ENCODE results near the gene PIK3C2G. TPM values are rescaled to one million over a fixed set of nuclear protein-coding genes. Genes with fewer than 3 reads are reported as not detected.

The PIK3C2G gene
- total RNA-seq, 1 donor from 2014 or later, result not detected

GRCh38 chr12:18629445-18629844, 368.1 kb downstream of the PIK3C2G start:
- Mint-ChIP-seq H3K9me3 (ENCODE audit: low read depth) (peaks cover 20% of the 10 kb centered on the region), H3K36me3 (ENCODE audit: low read depth) (peaks cover 2% of the 10 kb centered on the region), H3K27ac (ENCODE audit: unreplicated experiment) (no peak overlapping the region), H3K4me1 (ENCODE audit: low read depth) (no peaks in the 10 kb centered on the region), H3K27me3 (ENCODE audit: low read depth) (no peaks in the 10 kb centered on the region), H3K4me3 (ENCODE audit: unreplicated experiment) (no peak overlapping the region)
- TF ChIP-seq CTCF (IDR thresholded peaks at IDR 0.05), result no peak
- DNase-seq (ENCODE audit: low spot score), result no peak

GRCh38 chr12:18629916-18630315, 368.6 kb downstream of the PIK3C2G start:
- peaks cover 2% of the 10 kb centered on the region for H3K36me3 Mint-ChIP-seq (ENCODE audit: low read depth)
- peaks cover 23% of the 10 kb centered on the region for H3K9me3 Mint-ChIP-seq (ENCODE audit: low read depth)
- H3K4me1 Mint-ChIP-seq (ENCODE audit: low read depth), result no peaks in the 10 kb centered on the region
- DNase-seq (ENCODE audit: low spot score), result no peak
- no peak overlapping the region for H3K27ac Mint-ChIP-seq (ENCODE audit: unreplicated experiment)
- peak overlapping the region; percentile 26 for H3K4me3 Mint-ChIP-seq (ENCODE audit: unreplicated experiment)
- TF ChIP-seq CTCF (IDR thresholded peaks at IDR 0.05), result no peak
- no peaks in the 10 kb centered on the region for H3K27me3 Mint-ChIP-seq (ENCODE audit: low read depth)

GRCh38 chr12:18631339-18631738, 370.0 kb downstream of the PIK3C2G start:
- DNase-seq (ENCODE audit: low spot score), result no peak
- Mint-ChIP-seq H3K9me3 (ENCODE audit: low read depth) (peaks cover 13% of the 10 kb centered on the region), H3K4me3 (ENCODE audit: unreplicated experiment) (no peak overlapping the region), H3K27me3 (ENCODE audit: low read depth) (no peaks in the 10 kb centered on the region), H3K4me1 (ENCODE audit: low read depth) (no peaks in the 10 kb centered on the region), H3K27ac (ENCODE audit: unreplicated experiment) (no peak overlapping the region), H3K36me3 (ENCODE audit: low read depth) (peaks cover 2% of the 10 kb centered on the region)
- no peak for TF ChIP-seq CTCF (IDR thresholded peaks at IDR 0.05)

- Mint-ChIP-seq H3K4me3 (ENCODE audit: unreplicated experiment) (no peak overlapping the region), H3K27ac (ENCODE audit: unreplicated experiment) (no peak overlapping the region), H3K27me3 (ENCODE audit: low read depth) (no peaks in the 10 kb centered on the region), H3K9me3 (ENCODE audit: low read depth) (peaks cover 2% of the 10 kb centered on the region), H3K4me1 (ENCODE audit: low read depth) (no peaks in the 10 kb centered on the region), H3K36me3 (ENCODE audit: low read depth) (no peaks in the 10 kb centered on the region)
- no peak for DNase-seq (ENCODE audit: low spot score)
- TF ChIP-seq CTCF (IDR thresholded peaks at IDR 0.05), result no peak
Observed at GRCh38 chr12:18632848-18633247, 371.5 kb downstream of the PIK3C2G start.

DNA sequence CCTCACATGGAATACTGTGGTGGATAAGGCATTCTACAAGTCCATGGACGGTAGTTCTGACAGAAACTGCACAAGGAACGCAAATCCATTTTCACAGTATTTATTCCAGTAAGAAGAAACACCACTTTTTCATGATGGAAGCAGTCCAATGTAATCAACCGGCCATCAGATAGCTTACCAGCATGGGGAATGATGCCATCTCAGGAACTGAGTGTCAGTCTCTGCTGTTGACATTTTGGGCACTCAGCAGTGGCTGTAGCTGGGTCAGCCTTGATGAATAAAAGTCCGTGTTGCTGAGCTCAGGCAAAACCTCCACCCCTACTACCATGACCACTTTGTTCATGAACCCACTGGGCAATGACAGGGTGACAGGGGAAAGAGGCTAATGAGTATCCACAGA, 373.1 kb downstream of the PIK3C2G start:
- Mint-ChIP-seq H3K4me1 (ENCODE audit: low read depth) (no peaks in the 10 kb centered on the region), H3K36me3 (ENCODE audit: low read depth) (no peaks in the 10 kb centered on the region), H3K27me3 (ENCODE audit: low read depth) (no peaks in the 10 kb centered on the region), H3K4me3 (ENCODE audit: unreplicated experiment) (no peak overlapping the region), H3K27ac (ENCODE audit: unreplicated experiment) (no peak overlapping the region), H3K9me3 (ENCODE audit: low read depth) (peaks cover 2% of the 10 kb centered on the region)
- no peak for DNase-seq (ENCODE audit: low spot score)
- no peak for TF ChIP-seq CTCF (IDR thresholded peaks at IDR 0.05)
